ENCODE data around the gene MFNG.

The MFNG gene

DNA sequence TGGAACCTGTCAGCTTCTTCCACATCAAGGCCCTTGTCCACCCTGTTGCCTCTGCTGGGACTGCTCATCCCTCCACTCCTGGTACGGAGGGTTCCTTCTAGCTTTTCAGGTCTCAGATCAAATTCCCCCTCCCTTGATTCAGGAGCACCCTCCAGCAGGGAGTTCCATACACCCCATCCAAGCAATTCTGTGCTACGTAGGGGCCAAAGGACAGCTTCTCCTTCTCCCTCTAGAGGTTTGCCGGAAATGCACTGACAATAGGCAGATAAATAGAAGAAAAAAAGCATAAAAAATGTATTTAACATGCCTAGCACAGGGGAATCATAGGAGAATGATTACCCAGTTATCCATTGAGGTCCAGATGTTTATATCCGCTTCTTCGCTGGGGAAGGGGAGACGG lies 36.3 kb upstream of the MFNG start (continued):
- TF ChIP-seq, protein P1, sequence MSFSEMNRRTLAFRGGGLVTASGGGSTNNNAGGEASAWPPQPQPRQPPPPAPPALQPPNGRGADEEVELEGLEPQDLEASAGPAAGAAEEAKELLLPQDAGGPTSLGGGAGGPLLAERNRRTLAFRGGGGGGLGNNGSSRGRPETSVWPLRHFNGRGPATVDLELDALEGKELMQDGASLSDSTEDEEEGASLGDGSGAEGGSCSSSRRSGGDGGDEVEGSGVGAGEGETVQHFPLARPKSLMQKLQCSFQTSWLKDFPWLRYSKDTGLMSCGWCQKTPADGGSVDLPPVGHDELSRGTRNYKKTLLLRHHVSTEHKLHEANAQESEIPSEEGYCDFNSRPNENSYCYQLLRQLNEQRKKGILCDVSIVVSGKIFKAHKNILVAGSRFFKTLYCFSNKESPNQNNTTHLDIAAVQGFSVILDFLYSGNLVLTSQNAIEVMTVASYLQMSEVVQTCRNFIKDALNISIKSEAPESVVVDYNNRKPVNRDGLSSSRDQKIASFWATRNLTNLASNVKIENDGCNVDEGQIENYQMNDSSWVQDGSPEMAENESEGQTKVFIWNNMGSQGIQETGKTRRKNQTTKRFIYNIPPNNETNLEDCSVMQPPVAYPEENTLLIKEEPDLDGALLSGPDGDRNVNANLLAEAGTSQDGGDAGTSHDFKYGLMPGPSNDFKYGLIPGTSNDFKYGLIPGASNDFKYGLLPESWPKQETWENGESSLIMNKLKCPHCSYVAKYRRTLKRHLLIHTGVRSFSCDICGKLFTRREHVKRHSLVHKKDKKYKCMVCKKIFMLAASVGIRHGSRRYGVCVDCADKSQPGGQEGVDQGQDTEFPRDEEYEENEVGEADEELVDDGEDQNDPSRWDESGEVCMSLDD (tag by site-specific recombination; IDR thresholded peaks at IDR 0.05), result no peak
- TF ChIP-seq ZNF530 (tag by site-specific recombination; IDR thresholded peaks at IDR 0.05; ENCODE audit: low read depth), result no peak
- TF ChIP-seq ZNF26 (tag by site-specific recombination; IDR thresholded peaks at IDR 0.05), result no peak
- no peak for TF ChIP-seq ZFHX2 (tag by site-specific recombination; conservative IDR thresholded peaks at IDR 0.05)
- TF ChIP-seq ZNF585B (tag by site-specific recombination; IDR thresholded peaks at IDR 0.05), result no peak
- no peak for TF ChIP-seq ZSCAN23 (tag by site-specific recombination; IDR thresholded peaks at IDR 0.05)
- TF ChIP-seq HOXA7 (CRISPR knock-in tag; IDR thresholded peaks at IDR 0.05; ENCODE audit: borderline replicate concordance), result no peak
- TF ChIP-seq, protein P2, sequence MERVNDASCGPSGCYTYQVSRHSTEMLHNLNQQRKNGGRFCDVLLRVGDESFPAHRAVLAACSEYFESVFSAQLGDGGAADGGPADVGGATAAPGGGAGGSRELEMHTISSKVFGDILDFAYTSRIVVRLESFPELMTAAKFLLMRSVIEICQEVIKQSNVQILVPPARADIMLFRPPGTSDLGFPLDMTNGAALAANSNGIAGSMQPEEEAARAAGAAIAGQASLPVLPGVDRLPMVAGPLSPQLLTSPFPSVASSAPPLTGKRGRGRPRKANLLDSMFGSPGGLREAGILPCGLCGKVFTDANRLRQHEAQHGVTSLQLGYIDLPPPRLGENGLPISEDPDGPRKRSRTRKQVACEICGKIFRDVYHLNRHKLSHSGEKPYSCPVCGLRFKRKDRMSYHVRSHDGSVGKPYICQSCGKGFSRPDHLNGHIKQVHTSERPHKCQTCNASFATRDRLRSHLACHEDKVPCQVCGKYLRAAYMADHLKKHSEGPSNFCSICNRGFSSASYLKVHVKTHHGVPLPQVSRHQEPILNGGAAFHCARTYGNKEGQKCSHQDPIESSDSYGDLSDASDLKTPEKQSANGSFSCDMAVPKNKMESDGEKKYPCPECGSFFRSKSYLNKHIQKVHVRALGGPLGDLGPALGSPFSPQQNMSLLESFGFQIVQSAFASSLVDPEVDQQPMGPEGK (tag by site-specific recombination; IDR thresholded peaks at IDR 0.05), result no peak
- TF ChIP-seq, protein P3, sequence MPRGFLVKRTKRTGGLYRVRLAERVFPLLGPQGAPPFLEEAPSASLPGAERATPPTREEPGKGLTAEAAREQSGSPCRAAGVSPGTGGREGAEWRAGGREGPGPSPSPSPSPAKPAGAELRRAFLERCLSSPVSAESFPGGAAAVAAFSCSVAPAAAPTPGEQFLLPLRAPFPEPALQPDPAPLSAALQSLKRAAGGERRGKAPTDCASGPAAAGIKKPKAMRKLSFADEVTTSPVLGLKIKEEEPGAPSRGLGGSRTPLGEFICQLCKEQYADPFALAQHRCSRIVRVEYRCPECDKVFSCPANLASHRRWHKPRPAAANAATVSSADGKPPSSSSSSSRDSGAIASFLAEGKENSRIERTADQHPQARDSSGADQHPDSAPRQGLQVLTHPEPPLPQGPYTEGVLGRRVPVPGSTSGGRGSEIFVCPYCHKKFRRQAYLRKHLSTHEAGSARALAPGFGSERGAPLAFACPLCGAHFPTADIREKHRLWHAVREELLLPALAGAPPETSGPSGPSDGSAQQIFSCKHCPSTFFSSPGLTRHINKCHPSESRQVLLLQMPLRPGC (tag by site-specific recombination; IDR thresholded peaks at IDR 0.05), result no peak
- TF ChIP-seq ZNF112 (tag by site-specific recombination; IDR thresholded peaks at IDR 0.05), result no peak
- TF ChIP-seq PRDM10 (tag by site-specific recombination; IDR thresholded peaks at IDR 0.05), result no peak
- no peak for TF ChIP-seq ZNF302 (tag by site-specific recombination; IDR thresholded peaks at IDR 0.05; ENCODE audit: low read depth)
- no peak for TF ChIP-seq ZNF514 (tag by site-specific recombination; IDR thresholded peaks at IDR 0.05)
- no peak for TF ChIP-seq SP7 (tag by site-specific recombination; IDR thresholded peaks at IDR 0.05)

DNA sequence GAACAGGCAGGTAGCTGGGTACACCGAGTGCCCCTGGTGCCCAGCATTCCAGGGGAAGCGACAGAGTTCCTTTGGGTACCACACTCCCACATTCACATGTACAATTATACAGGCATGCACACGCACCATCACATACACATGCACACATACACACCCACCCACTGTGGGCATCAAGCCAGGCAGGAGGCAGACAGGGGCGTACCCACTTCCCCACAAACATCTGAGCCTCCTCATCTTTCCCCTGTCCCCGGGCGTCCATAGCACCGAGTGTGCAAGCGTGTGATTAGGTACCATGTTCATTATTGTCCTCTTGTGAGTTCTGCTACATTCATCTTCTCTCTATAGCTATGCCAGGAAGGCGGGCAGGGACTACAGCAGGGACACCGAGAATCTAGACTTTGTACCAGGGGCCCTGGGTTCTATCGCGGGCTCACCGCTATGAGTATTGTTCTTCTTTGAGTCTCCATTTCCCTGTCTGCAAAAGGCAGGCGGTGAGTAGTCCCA lies 35.1 kb upstream of the MFNG start:
- Histone ChIP-seq H3K9me3 (ENCODE audit: control insufficient read depth, insufficient read depth, low read depth, low read length) (no peaks in the 10 kb centered on the region), H3K4me3 (ENCODE audit: low read depth, low read length) (no peak overlapping the region), H3K36me3 (ENCODE audit: control insufficient read depth in 2 of 2, insufficient read depth in 1 of 2, low read length in 2 of 2) (no peaks in the 10 kb centered on the region), H3K4me1 (ENCODE audit: control insufficient read depth, insufficient read depth, low read length) (peaks cover 4% of the 10 kb centered on the region), H3K27ac (ENCODE audit: extremely low read depth, low read depth, low read length) (no peak overlapping the region)
- peak; percentile 74 for TF ChIP-seq ZFHX2 (tag by site-specific recombination; conservative IDR thresholded peaks at IDR 0.05)
- no peak for TF ChIP-seq ZSCAN23 (tag by site-specific recombination; IDR thresholded peaks at IDR 0.05)
- TF ChIP-seq IKZF3 (tag by site-specific recombination; IDR thresholded peaks at IDR 0.05), result no peak
- no peak for TF ChIP-seq MEIS1 (CRISPR knock-in tag; IDR thresholded peaks at IDR 0.05; ENCODE audit: borderline replicate concordance)
- TF ChIP-seq ZNF670 (tag by site-specific recombination; IDR thresholded peaks at IDR 0.05; ENCODE audit: low read depth), result no peak
- no peak for TF ChIP-seq ZNF416 (tag by site-specific recombination; IDR thresholded peaks at IDR 0.05)
- TF ChIP-seq EGR2 (tag by site-specific recombination; IDR thresholded peaks at IDR 0.05; ENCODE audit: low read depth), result peak; percentile 34; the same call in 1 of the 2 replicates
- no peak for TF ChIP-seq ZNF664 (tag by site-specific recombination; IDR thresholded peaks at IDR 0.05)
- 0 out of 2 replicates have a peak, but pooled peaks have one; percentile 21 for TF ChIP-seq KLF1 (tag by site-specific recombination; IDR thresholded peaks at IDR 0.05)
- ChIA-PET CTCF (interaction anchor here (0.8 to 2.0 kb wide), 4 partner anchors 16 to 71 kb away, joined by 3 to 5 read pairs (median 4); no protein-coding TSS in a partner anchor), POLR2A (interaction anchor here (0.7 kb wide), 1 partner anchor 40 kb away, joined by 7 read pairs; no protein-coding TSS in a partner anchor)
